Activated T-helper 2 cell treated with anti-CD3 and anti-CD28 coated beads, Interferon-gamma antibody, Interleukin-2, Interleukin-4, amounts not matched to agents 10 μg/mL and 5 μg/mL and 100 μg/mL, durations not matched to agents 14 hours and 24 hours and 36 hours (primary cell): ENCODE data around the gene CFAP90. TPM values are rescaled to one million over a fixed set of nuclear protein-coding genes. Genes with fewer than 3 reads are reported as not detected.

ENCODE experiments used
- DNase-seq: peaks from one replicate; pipeline ENCODE4 v3.0.0; 2021; ENCODE audit warnings: low spot score
- H3K27ac Mint-ChIP-seq: one replicate; pipeline ENCODE4 v1.8.0; 2021; ENCODE audit warnings: mixed read lengths
- H3K27me3 Mint-ChIP-seq: one replicate; pipeline ENCODE4 v1.8.0; 2021; ENCODE audit warnings: low read depth, mixed read lengths
- H3K36me3 Mint-ChIP-seq: one replicate; pipeline ENCODE4 v1.8.0; 2021; ENCODE audit warnings: low read depth, mixed read lengths
- H3K4me1 Mint-ChIP-seq: one replicate; pipeline ENCODE4 v1.8.0; 2021; ENCODE audit warnings: low read depth, mixed read lengths
- H3K4me3 Mint-ChIP-seq: one replicate; pipeline ENCODE4 v1.8.0; 2021; ENCODE audit warnings: low read depth, mild to moderate bottlenecking, moderate library complexity, mixed read lengths
- H3K9me3 Mint-ChIP-seq: one replicate; pipeline ENCODE4 v1.8.0; 2021; ENCODE audit warnings: mixed read lengths
- intact Hi-C: fragments of 100-400 bp; cut with micrococcal nuclease; formaldehyde crosslinking; loops from one replicate; pipeline ENCODE4 v1.15.1; 2023
- total RNA-seq: library from RNA; stranded (reverse); gene quantifications from 2 replicates; pipeline ENCODE4 v1.2.3, GENCODE V29; 2022

CFAP90 gene
- total RNA-seq, 1 donor from 2014 or later, result not detected

DNA sequence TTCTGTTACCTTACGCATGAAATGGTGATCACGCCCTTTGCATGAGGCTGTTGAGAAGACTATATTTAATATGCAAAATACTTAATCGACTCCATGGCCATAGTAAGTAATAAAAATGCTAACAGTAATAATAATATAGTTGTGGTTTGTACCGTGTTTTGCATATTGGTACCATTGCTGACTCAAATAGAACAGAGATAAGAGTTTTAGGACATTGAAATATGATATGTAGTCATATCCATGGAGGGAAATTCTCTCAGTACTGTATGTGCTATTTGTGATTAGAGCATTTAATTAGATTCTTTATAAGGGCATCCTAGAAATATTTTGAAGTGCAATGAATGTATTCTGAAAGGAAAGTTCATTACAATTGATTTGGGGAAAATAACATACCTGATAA lies 41.9 kb downstream of the CFAP90 start:
- Mint-ChIP-seq H3K27me3 (peaks cover 2% of the 10 kb centered on the region), H3K27ac (no peak overlapping the region), H3K36me3 (no peaks in the 10 kb centered on the region), H3K4me1 (no peaks in the 10 kb centered on the region), H3K9me3 (no peaks in the 10 kb centered on the region), H3K4me3 (no peak overlapping the region)
- intact Hi-C loops, result no loop called here
- DNase-seq, result no peak

DNA sequence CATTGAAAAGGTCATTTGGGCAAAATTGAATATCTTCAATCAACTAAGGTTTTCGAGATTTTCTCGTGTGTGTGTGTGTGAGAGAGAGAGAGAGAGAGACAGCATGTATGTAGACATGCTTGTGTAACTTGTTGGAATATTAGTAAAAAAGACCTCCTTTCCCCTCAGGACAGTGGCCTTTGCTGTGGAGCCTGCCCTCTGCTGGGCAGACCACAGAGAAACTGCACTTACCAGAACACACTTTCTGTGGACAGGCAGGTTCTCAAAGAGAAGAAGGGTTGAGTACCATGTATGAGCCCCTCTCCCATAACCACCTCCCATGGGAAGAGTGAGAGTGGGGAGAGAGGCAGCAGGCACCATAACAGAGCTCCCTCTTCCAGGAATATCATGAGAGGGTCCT lies 45.6 kb downstream of the CFAP90 start:
- intact Hi-C loops, result no loop called here
- no peak for DNase-seq
- H3K36me3 Mint-ChIP-seq, result no peaks in the 10 kb centered on the region
- no peaks in the 10 kb centered on the region for H3K4me1 Mint-ChIP-seq
- H3K27me3 Mint-ChIP-seq, result no peaks in the 10 kb centered on the region
- H3K27ac Mint-ChIP-seq, result no peak overlapping the region
- H3K4me3 Mint-ChIP-seq, result no peak overlapping the region
- no peaks in the 10 kb centered on the region for H3K9me3 Mint-ChIP-seq

DNA sequence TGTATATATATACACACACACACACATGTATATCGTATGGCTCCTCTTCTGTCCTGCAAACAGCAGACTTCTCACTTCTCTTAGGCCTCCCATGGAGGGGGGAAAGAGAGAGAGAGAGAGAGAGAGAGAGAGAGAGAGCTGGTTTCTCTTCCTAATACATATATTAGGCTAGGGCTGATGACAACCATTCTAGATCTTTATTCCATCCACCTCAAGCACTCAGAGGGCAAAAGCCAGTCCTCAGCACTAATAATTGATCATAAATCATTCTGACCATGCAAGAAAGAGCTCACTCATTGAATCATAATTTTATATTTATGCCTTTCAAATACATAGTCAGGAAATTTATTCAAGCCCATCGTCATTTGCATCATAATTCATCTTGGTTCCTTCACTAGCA lies 47.0 kb downstream of the CFAP90 start:
- Mint-ChIP-seq H3K27ac (no peak overlapping the region), H3K4me3 (no peak overlapping the region), H3K36me3 (no peaks in the 10 kb centered on the region), H3K27me3 (no peaks in the 10 kb centered on the region), H3K9me3 (no peaks in the 10 kb centered on the region), H3K4me1 (no peaks in the 10 kb centered on the region)
- intact Hi-C loops, result no loop called here
- no peak for DNase-seq

DNA sequence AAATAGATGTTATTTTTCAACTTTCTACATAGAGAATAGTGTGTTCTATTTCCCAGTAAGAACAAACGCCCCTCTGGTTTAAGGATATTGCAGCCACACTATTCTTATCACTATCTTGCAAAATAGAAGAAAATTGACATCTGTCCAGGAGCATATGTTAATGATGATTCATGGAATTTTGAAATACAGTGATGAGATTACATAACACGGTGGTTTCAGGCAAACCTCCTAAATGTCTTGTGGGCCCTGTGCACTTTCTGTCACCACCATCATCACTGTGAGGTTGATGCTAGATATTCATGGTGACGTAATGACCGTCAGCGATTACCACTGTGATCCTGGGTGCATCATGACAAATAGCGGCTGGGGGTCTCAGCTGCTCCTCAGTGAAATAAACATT lies 48.1 kb downstream of the CFAP90 start:
- no peak for DNase-seq
- Mint-ChIP-seq H3K27me3 (no peaks in the 10 kb centered on the region), H3K4me1 (no peaks in the 10 kb centered on the region), H3K27ac (no peak overlapping the region), H3K9me3 (no peaks in the 10 kb centered on the region), H3K4me3 (no peak overlapping the region), H3K36me3 (no peaks in the 10 kb centered on the region)
- intact Hi-C loops, result no loop called here

DNA sequence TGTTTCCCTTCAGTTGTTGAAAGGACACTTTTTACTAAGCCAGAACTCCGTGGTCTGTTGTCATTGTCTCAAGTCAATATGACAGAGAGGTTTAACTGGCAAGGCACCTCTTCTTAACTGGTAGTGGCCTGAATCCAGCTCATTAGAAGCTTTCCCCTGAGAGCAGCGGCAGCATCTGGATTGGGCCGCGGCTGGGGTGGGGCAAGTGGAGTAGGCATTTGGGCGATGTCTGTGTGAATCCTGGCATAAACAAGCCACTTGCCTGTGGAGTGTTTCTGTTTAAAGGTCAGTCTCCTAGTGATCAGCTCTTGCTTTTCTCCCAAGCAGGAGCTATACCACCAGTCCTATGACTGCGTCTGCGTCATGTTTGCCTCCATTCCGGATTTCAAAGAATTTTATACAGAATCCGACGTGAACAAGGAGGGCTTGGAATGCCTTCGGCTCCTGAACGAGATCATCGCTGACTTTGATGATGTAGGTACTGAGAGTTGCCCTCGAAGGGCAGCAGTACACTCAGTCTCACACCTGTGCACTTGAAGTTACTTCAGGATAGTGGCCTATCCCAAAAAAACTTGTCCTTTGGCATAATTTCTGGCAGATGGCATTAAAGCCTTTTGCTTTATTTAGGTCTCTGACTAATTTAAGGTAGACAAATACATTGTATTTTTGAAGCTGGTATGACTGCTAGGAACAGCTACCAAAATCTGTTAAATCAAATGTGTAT lies 48.9 kb downstream of the CFAP90 start:
- no peaks in the 10 kb centered on the region for H3K4me1 Mint-ChIP-seq
- H3K27me3 Mint-ChIP-seq, result no peaks in the 10 kb centered on the region

DNA sequence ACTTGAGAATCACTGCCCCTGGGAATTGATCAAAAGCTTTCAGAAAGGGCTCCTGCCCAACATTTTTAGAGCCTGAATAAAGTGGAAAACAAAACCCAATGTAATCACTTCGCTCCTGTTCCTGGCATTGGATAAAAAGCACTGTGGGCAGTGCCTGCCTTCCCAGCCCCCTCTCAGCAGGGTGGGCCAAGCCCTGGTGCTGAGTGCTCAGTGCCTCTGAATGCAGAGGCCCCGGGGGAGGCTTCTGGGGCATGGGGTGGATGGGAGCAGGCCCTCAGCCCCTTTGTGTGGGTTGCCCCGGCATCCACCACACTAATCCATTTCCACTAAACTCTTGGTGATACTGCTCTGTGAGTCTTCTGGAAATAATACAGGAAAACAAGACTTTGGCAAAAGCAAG lies 55.6 kb downstream of the CFAP90 start:
- intact Hi-C loops, result no loop called here
- no peak for DNase-seq
- Mint-ChIP-seq H3K27ac (no peak overlapping the region), H3K27me3 (no peaks in the 10 kb centered on the region), H3K36me3 (no peaks in the 10 kb centered on the region), H3K4me1 (no peaks in the 10 kb centered on the region), H3K4me3 (no peak overlapping the region), H3K9me3 (no peaks in the 10 kb centered on the region)

More for the DNA sequence above, 48.9 kb downstream of the CFAP90 start:
- Mint-ChIP-seq H3K36me3 (no peaks in the 10 kb centered on the region), H3K9me3 (no peaks in the 10 kb centered on the region), H3K27ac (no peak overlapping the region), H3K4me3 (no peak overlapping the region)
- DNase-seq, result no peak
- intact Hi-C loops, result no loop called here

DNA sequence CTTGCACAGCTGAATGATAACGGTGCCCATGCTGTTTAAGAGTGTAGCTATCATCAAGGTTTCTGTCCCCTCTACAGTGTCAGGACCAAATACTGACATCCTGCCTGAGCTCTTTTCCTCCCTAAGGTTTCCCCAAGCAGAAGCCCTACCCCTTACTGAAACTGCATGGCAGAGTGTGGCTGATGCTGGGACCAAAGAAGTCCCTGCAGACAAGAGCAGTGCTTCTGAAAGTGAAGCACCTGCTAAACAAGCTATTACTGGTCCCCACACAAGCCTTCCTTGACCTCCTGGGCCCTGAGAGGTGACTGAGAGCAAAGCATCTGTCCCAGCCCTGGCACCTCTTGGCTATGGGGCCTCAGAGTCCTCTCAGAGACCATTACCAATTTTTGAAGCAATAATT lies 56.1 kb downstream of the CFAP90 start:
- no peaks in the 10 kb centered on the region for H3K27me3 Mint-ChIP-seq
- H3K27ac Mint-ChIP-seq, result no peak overlapping the region
- no peaks in the 10 kb centered on the region for H3K4me1 Mint-ChIP-seq
- intact Hi-C loops, result no loop called here
- no peaks in the 10 kb centered on the region for H3K36me3 Mint-ChIP-seq
- no peaks in the 10 kb centered on the region for H3K9me3 Mint-ChIP-seq
- no peak for DNase-seq
- H3K4me3 Mint-ChIP-seq, result no peak overlapping the region

DNA sequence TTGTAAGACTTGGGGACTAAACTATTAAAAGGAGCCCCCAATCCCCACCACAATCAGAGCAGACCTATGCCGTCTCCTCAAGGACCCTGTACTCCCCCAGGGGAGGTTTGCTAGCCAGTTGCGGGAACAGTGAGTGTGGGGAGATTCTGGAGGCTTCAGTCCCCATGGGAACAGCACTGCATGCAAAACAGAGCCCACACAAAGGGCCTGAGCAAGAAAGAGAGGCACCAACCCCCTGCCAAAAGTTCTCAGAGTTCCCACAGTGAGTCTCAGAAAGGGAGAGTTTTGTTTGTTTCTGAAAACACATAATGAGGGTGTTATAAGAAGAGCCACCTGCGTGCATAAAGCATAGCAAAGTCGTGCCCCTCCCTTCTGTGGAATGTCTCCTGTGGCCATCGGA lies 56.6 kb downstream of the CFAP90 start:
- Mint-ChIP-seq H3K4me3 (no peak overlapping the region), H3K27ac (no peak overlapping the region), H3K4me1 (no peaks in the 10 kb centered on the region), H3K27me3 (no peaks in the 10 kb centered on the region), H3K9me3 (no peaks in the 10 kb centered on the region), H3K36me3 (no peaks in the 10 kb centered on the region)
- intact Hi-C loops, result no loop called here
- no peak for DNase-seq

DNA sequence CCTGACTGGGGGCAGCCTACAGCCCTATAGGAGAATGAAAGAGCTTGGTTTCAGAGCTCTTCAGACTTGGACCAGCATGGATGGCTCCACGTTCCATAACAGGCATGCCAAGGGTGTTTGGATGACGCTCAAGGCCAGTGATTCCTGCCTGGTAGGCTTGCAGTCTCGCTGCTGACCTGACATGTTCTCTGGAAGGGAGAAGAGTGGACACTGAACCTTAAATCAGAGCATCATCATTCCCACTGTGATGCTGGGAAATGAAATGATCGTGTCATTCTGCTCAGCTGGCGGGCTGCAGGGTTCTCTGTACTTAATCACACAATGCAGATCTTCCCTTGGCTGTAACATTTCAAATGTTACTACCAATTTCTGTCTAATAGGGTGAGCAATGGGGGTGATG lies 57.0 kb downstream of the CFAP90 start:
- Mint-ChIP-seq H3K4me1 (no peaks in the 10 kb centered on the region), H3K27me3 (no peaks in the 10 kb centered on the region), H3K27ac (no peak overlapping the region), H3K9me3 (no peaks in the 10 kb centered on the region), H3K4me3 (no peak overlapping the region), H3K36me3 (no peaks in the 10 kb centered on the region)
- no peak for DNase-seq
- intact Hi-C loops, result no loop called here

DNA sequence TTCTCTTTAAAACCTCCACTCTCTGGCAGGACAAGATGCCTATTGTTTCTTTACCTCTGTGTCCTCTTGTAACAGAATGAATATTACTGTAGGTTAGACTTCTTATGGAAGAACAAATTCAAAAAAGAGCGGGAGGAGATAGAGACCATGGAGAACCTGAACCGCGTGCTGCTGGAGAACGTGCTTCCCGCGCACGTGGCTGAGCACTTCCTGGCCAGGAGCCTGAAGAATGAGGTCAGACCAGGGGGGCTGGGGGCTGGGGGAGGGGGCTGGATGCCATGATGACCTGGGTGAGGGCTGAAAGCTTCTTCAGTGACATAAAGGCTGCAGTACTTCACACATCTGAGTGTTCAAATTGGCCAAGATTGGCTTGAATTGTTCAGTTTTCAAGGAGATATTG lies 61.4 kb downstream of the CFAP90 start:
- Mint-ChIP-seq H3K4me3 (no peak overlapping the region), H3K27ac (no peak overlapping the region), H3K27me3 (no peaks in the 10 kb centered on the region), H3K9me3 (no peaks in the 10 kb centered on the region), H3K4me1 (no peaks in the 10 kb centered on the region), H3K36me3 (no peaks in the 10 kb centered on the region)
- DNase-seq, result no peak
- intact Hi-C loops, result no loop called here

DNA sequence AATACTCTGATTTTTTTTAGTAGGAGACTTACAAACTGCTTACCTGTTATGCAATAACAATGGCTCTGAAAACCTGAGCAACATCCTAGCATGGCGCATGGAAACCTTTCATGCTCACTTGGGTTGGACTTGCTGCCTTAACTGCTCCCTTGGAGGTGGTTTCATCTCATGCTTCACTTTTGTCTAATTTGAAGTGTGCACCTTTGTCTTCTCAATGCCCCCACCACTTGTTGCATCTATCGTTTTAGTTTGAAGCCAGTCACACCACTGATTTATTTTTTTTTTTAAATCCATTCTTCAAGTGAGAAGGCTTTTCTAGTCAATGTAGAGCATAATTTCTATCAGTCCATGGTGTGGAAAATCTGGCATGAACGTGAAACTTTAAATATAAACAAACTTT lies 63.2 kb downstream of the CFAP90 start:
- intact Hi-C loops, result no loop called here

DNA sequence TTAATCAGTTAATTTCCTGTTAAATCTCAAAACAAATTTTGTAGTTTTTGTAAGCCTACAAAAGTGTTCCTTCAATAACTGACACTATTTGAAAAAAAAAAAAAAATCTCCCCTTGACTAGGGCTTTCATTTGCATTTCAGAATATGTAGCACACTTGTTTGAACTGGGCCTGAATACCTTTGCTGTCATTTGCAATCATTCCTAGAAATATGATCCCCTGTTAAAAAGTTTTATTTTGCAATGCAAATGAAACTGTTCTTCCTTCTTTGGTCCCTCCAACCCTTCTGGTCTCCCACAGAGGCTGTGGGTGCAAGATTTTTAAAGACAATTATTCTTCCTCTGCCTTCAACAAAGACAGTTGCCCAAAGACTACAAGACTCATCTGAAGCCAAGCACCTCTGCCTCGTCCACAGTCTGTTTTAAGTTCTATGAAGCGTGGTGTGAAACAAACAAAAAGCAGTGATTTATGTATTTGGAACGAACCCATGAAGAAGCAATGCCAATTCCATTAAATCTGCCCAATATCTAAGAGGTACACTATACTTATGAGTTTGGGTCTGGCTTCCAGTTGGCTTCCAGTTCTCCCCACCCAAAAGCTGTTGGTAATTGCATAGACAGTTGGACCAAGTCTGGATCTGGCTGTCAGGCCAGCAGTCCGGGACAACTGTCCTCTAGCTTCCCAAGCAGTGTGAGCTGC lies 66.1 kb downstream of the CFAP90 start:
- peaks cover 14% of the 10 kb centered on the region for H3K27me3 Mint-ChIP-seq
- H3K9me3 Mint-ChIP-seq, result no peaks in the 10 kb centered on the region
- no peak overlapping the region for H3K4me3 Mint-ChIP-seq
- DNase-seq, result no peak
- H3K36me3 Mint-ChIP-seq, result no peaks in the 10 kb centered on the region
- no peaks in the 10 kb centered on the region for H3K4me1 Mint-ChIP-seq
- intact Hi-C loops, result no loop called here
- H3K27ac Mint-ChIP-seq, result no peak overlapping the region

More for the DNA sequence above, 63.2 kb downstream of the CFAP90 start:
- Mint-ChIP-seq H3K36me3 (no peaks in the 10 kb centered on the region), H3K27ac (no peak overlapping the region), H3K4me3 (no peak overlapping the region), H3K27me3 (peaks cover 3% of the 10 kb centered on the region), H3K4me1 (no peaks in the 10 kb centered on the region), H3K9me3 (no peaks in the 10 kb centered on the region)
- no peak for DNase-seq

DNA sequence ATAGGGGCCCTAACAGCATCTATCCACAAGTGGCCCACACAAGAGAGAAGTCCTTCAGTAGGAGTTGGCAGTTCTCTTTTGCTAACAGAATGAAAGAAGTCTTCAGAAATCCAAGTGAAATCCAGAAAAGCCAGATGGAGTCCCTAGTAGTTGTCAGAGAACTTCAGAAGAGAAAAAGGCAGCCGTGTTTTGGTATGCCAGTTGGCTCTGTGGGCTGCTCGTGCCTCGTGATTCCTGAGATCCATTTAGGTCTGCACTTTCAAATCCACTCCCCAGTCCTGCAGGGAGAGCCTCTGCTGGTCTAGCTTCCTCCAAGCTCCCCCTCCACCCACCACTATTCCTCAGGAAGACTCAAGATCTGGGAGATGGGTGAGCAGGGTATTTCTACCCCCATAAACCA lies 69.0 kb downstream of the CFAP90 start:
- H3K4me3 Mint-ChIP-seq, result no peak overlapping the region
- H3K27ac Mint-ChIP-seq, result no peak overlapping the region
- no peak for DNase-seq
- intact Hi-C loops, result no loop called here
- peaks cover 10% of the 10 kb centered on the region for H3K4me1 Mint-ChIP-seq
- peaks cover 20% of the 10 kb centered on the region for H3K27me3 Mint-ChIP-seq
- H3K9me3 Mint-ChIP-seq, result no peaks in the 10 kb centered on the region
- no peaks in the 10 kb centered on the region for H3K36me3 Mint-ChIP-seq
